HG03139 (cell line): ENCODE measurements around the gene TCP11L2.

Experiments used
- ATAC-seq: cut with Tn5 transposase; IDR thresholded peaks from one replicate; pipeline ENCODE4 v1.9.1; 2021; ENCODE audit not compliant: unreplicated experiment

The TCP11L2 gene

DNA sequence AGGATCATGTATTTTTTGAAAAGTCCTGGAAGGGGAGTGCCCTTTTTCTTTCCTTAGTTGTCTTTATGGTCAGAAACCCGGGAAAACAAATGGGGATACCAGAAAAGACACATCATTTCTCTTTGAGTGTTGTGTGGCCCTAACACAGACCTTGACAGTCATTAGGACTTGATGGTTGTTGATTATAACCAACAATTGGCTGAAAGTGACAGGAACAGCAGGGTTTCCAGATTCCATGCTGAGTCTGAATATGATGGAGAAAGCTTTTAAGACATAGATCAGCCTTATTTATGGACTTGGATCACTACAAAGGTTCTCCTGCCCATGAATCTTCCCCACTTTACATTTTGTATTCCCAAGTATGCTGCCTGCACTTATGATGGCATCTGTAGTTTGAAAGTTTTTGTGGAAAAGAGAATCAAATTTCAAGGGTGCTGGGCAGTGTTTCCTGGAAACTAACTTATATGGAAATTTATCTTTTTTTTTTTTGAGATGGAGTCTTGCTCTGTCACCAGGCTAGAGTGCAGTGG, 85.4 kb downstream of the TCP11L2 start:
- no peak for ATAC-seq

DNA sequence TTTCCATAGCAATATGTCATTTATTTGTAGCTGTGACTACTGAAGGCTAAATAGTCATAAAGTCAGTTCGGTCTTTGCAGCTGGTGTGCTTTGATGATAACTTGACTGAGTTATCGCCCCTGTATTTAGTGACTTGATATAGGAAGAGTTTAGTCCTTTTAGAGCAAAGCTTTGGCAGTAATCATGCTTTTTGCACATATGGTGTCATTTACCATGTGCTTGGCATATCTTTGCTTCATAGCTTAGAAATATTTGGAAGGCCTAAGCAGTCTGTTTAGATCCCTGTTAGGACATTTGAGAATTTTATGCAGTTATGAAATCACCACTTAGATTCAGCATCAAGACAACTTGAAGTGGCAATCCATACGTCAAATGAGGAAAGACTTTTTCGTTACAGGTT, 86.6 kb downstream of the TCP11L2 start:
- no peak for ATAC-seq

DNA sequence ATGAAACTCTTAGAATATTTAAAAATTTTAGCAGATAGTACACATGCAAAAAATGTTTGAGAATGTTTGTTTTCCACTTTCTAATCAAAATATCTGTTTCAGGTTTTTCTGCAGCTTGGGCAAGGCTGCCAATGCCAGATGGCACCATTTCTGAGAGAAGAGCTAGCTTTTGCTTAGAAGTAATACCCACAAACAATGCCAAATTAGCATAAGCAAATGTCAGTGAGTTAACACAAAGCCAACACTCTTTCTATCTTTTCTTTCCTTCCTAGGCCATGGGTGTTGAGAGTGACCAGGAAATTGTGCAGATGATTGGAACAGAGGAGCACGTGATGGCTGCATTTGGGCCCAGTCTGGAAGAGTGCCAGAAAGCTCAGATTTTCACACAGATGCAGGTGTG, 90.2 kb downstream of the TCP11L2 start:
- ATAC-seq, result no peak
